NCI-H1694 (cell line): ENCODE measurements around the gene SIK1.
"Not testable (repeated sequence)": the region's sequence is repeated elsewhere in the genome, so short reads cannot be mapped to it uniquely, and the experiment has no call there.

Experiments
- DNase-seq: peaks from one replicate; lab custom pipeline; 2025; lab: John Stamatoyannopoulos, UW

The SIK1 gene

DNA sequence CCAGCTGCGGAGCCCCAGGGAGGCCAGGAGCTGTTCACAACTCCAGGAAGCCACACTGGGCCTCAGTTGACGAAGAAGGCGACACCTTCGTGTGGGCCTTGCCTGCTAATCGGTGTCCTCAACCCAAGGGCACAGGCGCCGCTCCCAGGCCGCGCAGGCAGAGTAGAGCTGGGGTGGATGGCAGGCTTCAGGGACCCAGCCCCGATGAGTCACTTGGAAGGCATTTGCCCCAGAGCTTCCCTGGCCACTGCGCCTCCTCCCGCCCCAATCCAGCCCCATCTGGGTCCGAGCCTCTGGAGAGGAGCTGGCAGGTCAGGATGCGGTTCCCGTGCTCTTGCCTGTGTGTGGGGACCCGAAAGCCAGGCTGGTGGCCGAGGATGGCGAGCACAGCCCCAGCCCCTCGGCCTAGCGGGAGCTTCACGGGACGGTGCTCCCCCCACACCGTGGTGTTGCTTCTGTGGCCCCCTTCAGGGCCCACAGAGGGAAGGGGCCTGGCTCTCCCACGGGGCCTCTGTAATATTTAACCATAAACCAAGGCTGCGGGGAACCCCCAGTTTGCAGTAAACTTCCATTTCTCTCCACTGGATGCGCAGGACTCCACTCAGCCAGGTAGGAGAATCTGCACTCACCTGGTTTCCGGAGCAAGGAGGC lies 30.0 kb downstream of the SIK1 start:
- not testable (repeated sequence) for DNase-seq

DNA sequence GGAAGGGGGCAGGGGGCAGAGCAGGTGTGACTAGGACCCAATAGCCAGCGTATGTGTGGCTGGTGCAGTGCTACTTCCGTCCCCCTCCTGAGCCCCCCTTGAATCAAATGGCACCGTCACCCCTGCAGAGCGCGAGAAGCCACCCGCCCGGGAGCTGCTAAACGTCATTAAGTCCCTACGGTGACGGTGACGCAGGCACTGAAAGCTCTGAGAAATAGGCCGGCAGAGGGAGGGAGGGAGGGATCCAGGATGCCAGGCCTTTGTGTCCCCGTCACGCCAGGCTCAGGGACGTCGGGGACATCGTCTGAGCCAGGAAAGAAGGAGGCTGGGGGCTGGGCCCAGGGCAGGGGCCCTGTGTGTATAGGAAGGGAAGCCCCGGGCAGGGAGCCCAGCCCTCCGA lies 43.6 kb downstream of the SIK1 start:
- not testable (repeated sequence) for DNase-seq

DNA sequence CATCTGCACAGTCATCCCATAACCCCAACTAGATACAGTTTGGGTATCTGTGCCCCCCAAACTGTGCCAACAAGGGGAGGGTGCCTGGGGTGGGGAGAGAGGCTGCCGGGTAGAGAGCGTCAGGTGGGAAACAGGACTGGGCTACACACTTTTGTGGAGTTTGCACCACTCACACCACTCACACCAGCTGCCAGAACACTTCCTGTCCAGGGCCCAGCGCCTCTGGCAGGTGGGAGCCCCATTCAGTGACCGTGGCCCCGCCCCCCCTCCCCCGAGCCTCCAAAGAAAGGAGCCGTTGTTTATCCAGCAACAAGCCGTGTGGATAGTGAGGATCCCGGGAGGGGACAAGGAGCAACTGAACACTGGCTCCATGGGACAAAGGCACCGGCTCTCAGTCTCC lies 44.0 kb downstream of the SIK1 start:
- DNase-seq: not testable (repeated sequence)

DNA sequence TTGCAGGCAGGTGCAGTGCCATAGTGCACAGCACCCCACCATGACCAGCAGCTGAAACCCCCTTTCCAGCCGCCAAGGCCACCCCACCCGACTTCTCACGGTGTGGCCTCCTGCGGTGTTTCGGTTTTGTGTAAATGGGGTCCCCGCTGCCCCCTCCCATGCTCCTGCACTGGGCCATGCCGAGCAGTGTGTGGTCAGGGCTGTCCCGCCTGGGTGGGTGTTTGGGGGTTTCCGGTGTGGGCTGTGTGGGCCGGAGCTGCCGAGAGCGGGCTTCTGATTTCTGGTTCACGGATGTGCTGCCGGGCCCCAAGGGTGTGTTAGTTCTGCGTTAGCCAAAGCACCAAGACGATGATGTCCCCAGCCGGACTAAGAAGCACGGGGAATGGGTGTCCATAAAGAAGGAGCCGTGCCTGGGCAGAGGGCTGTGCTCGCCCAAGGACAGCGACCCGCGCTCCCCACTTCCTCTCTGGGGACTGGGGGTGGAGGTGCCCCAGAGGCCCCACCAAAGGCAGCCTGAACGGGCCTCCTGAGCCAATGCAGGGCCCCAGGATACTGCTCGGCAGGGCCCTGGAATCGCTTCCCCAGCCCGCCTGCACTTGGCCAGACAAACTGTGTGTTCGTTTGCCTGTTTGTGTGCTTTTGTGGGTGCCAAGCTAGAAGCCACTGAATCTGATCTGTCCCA lies 45.9 kb downstream of the SIK1 start:
- DNase-seq: not testable (repeated sequence)

DNA sequence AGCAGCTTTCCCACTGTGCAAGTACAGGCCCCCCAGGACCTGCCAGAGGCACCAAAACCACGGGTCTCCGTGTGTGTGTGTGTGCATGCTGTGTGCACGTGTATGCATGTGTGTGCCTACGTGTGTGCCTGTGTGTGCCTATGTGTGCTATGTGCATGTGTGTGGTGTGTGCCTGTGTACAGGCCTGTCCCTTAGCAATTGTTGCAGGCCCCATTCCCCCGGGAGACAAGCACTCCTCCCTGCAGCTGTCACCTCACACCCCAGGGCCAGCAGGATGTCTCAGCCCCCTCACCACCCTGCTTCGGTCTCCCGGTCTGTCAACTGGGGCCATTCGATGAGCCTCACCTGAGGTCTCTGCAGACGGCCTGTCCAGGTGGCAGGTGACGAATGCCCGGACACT lies 46.6 kb downstream of the SIK1 start:
- DNase-seq: not testable (repeated sequence)

DNA sequence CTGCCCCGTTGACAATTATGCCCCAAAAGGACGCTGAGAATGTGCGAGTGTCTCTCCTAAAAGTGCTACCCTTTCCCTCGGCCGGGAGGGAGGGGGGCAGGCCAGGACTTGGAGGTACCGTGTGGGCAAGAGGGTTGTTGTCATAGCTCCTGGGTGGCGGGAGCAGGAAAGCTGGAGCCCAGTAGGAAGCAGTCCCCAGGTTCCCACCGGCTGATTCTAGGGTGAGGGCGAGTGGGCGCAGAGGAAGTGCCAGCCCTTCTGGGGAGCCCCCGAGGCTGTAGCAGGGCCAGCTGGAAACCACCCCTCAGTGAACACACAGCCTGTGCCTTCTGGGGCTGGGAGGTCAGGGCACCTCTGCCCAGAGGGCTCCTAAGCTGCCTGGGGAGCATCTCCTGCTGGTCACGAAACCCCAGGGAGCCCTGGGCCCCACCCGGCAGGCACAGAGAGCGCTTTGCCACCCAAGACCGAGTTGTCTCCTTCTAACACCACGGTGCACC lies 47.3 kb downstream of the SIK1 start:
- not testable (repeated sequence) for DNase-seq

GRCh38 chr21:43376478-43376882 lies 50.5 kb downstream of the SIK1 start:
- DNase-seq: no peak

DNA sequence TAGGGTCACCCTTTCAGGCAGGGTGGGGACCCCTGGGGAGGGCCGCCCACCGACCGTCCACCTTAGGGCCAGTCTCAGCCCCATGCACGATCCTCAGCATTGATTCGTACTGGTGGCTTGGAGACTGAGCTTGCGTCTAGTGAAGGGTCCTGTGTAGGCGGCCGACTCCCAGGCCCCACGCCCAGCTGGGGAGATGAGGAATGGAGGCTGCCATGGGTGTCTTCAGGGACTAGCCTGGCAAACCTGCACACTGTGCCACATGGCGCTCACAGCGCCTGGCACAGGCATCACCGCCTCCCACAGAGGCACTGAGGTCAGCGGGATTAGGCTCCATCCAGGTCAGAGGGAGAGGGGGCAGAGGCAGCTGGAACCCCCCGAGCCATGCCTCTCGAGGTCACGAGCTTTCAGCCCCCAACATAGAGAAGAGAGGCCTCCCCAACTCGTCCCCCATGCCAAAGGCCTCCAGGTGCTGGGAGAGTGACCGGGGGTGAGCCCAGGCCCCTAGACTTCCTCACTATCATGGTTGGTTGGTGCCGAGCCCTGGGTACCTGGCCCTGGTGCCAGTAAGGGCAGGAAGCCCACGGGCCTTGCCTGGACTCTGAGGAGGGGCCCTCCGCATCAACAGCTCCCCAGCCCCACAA lies 51.0 kb downstream of the SIK1 start:
- DNase-seq: no peak

DNA sequence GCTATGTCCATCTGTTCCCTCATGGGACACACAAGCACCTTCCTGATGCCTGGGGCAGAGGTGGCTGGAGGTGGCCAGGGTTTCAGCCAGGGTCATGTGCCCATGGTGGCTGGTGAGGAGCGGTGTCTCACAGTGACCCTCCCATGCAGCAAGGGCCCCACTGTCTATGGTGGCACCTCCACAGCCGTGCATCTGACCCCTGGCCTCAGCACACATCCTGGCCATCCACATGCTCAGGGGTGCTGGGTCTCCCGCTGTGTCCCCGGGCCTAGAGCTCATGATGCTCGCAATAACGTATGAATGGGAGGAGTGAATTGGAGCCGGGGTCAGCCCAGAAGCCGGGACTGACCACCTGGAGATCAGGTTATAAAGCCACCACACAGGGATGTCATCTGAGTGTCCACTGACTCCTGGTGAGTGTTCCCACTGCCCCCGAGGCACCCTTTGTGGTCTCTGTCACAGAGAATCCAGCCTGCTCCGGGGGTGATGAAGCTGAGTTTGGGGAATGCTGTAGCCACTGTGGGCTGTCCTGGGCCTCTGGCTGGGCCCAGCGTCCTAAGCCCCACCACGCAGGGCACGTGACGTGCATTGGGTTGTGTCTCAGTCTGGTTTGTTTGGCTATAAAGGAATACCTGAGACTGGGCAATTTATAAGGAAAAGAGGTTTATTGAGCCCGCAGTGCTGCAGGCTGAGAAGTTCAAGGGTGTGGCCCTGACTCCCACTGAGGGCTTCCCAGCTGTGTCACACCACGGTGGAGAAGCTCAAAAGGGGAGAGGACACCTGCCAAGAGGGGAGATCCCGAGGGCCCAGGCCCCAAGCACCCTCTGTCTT lies 51.7 kb downstream of the SIK1 start:
- DNase-seq: no peak

DNA sequence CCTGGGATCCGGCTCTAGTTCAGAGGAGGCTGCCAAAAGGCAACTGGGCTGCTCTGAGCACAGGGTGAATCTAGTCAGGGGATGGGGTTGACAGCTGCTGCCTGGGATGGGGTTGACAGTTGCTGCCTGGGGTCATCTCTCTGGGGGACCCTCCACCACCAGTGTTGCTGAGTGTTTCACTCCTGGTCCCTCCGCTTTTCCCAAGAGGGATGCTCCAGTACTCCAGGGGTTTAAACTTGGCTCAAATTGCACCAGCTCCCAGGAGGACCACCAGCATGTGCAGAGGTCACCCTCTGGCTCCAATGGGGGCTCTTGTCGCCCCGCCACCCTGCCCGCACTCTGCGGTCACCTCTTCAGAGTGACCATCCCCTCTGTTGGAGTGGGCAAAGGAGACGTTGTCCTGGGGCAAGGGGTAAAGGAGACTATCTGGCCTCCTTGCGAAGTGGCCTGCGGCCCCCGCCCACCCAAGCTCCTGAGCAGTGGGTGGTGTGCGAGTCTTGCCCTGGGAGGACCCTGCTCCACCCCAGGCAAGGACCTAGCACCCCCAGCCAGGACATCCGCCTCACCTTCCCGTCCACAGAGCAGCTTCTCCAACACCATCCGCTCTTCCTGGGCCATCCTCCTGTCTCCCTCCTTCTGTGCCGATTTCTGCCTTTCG lies 52.6 kb downstream of the SIK1 start:
- DNase-seq: no peak

DNA sequence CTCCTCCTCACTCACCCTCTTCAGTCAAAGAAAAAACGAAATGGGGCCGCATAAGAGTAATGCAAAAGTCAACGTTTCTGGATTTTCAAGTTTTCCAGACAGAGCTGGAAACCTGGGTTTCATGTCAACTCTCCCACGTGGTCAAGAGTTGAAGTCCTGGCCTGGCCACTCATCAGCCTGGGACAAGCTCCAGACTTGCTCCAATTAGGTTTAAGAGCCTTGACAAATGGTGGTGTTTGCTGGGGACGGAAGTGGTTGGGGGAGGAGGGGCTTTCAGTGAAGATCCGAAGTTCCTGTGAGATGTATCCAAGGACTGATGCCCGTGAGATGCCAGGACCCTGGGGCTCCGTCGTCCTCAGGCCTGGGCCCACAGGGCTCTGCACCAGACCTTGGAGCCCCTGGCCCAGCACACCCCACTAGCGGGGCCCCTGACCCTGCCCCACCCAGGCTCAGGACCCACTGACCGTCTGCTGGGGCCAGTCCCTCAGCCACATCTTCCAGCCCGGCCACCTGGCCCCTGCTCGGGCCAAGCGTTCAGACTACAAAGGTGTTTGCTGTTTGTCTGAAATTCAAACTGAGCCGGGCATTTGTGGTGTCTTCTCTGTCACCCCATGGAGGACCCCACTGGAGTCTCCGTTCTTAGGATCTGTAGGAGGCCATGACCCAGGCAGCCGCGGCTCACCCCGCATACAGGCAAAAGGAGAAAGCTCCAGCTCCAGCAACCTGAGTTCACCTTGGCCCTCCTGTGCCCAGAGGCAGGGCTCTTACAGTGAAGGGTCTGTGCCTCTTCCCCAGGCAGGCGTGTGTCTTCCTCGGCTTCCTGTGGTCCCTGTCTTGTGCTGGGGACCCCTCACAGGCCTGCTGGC lies 53.3 kb downstream of the SIK1 start:
- DNase-seq: no peak

DNA sequence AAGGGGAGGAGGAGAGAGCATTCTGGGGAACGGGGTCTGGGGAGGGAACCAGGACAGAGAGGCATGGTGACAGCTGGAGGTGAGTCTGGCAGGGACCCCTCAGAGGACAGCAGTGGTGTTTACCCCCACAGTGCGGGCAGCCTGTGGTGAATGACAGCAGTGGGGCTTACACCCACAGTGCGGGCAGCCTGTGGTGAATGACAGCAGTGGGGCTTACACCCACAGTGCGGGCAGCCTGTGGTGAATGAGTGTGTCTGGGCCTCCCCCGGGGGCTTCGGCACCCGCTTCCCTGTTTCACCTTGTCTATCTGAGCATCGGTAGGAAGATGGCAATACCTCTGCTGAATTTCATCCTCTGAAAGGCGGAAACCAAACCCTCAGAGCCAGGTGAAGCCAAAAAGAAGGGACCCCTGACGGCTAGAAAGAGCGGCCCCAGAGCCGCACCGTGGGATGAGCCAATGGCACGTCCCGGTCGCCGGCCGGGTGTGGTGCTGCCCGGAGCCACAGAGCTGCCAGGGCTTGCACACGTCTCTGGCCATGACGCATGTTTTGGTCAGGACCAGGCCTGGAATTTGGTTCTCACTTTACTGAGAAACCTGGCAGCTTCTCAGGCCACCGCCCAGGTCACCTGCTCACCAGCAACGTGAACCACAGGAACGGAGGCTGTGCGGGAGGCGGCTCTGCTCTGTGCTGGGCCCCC lies 54.1 kb downstream of the SIK1 start:
- no peak for DNase-seq

GRCh38 chr21:43371786-43372185 lies 55.1 kb downstream of the SIK1 start:
- no peak for DNase-seq

DNA sequence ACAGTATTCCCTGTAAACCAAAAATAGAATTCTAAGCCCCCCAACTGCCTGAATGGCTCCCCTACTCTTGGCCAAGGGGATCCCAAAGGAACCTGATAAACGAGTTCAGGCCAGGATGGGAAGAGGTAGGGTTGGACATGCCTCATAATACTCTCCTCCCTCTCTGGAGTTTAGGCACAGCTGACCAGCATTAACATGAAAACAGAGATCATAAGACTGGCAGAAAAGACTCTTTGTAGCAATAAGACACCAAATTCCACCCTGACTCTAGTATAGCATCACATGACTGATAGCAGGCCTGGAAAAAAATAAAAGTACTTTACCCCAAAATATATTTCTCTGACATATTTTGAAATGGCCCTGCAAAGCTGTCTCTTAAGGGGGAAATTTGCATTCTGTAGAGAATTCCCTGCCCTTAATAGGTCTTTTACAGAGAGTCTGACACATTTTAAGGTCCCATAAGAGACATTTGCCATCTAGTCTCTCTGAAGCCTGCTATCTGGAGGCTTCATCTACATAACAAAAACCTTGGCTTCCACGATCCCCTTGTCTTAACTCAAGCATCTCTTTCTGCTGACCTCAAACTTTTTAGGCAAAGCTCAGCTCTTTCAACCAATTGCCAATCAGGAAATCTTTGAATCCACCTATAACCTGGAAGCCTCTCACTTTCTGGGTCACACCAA lies 55.9 kb downstream of the SIK1 start:
- DNase-seq: no peak

DNA sequence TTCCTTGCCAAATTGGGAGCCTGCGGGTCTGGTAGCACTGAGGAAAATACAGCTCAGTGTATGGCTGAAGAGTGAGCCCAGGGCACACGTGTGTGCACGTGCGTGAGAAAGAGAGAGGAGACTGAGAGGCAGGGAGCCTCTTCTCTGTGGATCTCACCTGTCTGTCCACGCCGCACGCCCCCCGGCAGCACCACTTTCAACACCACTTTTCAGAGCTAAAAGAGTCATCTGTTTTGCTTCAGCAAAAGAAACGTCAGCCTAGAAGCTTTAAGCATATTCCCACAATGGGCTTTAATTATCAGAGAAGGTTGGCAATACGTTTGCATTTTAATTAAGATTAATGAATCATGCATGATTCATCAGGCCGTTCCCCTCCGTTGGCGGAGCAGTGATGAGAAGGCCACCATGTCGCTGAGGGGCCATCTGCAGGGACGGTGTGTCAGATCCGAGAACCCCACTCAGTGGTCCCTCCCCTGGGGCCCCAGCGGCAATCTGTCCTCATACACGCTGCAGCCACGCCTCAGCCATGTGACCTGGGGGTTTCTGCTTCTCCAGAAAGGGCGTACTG lies 56.8 kb downstream of the SIK1 start:
- DNase-seq: peak; percentile 59

DNA sequence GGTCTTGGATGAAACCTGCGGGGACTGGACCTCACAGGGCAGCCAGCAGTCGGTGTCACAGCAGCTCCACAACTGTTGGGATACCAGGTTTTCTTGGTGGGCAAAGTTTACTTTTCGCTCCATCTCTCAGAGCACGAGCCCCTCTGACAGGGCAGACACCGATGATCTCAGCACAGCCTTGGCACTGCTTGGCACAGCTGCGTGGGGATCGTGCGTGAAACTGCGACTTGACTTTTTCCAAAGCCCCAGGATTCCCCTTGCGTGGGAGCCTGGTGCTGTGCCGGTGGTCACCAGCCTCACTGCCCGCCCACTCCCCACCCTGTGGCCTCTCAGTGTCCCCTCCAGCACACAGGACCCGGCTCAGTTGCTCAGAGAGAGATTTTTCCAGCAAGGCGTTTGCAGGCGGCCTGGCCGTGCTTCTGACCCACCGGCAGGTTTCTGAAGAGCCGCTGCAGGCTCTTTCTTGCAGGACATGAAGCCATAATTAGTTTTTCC lies 57.3 kb downstream of the SIK1 start:
- DNase-seq: no peak

- DNase-seq: peak; percentile 45
Observed at GRCh38 chr21:43369124-43369523, 57.8 kb downstream of the SIK1 start.

DNA sequence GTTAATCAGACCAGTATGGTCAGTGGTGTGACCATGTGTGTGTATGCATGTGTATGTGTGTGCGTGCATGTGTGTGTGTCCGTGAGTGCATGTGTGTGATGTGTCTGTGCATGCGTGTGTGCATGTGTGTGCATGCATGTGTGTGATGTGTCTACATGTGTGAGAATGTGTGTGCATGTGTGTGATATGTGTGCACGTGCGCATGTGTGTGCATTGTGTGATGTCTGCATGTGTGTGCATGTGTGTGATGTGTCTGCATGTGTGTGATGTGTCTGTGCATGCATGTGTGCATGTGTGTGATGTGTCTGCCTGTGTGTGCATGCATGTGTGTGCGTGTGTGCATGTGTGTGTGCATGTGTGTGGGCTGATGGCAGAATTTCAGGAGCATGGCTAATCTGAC lies 58.2 kb downstream of the SIK1 start:
- no peak for DNase-seq

DNA sequence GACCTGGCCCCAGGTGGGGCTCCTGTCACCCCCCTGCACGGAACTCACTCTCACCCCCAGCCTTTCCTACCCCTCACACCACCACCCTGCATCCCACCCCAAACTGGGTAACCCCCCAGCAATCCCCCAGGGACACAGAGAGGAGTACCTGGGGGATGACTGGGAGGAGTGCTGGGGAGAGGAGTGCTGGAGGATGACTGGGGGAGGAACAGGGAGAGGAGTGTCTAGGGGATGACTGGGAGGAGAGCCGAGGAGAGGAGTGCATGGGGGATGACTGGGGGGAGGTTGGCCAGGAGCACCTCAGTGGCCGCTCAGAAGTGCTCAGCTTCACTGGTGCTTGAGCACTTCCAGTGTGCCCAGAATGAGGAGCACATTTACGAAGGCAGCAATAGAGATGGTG lies 59.1 kb downstream of the SIK1 start:
- DNase-seq: no peak
